Measurements from ENCODE around the gene PLIN5.

Gene PLIN5

DNA sequence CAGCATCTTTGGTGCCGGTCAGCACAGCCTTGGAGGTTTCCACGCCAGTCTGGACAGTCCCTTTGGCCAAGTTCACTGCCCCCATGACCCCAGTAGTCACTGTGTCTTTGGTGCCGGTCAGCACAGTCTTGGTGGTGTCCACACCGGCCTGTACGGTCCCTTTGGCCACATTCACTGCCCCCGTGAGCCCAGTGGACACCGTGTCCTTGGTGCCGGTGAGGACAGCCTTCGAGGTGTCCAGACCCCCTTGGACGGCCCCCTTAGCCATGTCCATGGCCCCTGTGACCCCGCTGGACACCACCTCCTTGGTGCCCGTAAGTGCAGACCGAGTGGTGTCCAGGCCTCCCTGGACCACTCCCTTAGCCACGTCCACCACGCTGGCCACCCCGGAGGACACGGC lies 21.8 kb downstream of the PLIN5 start:
- no peak overlapping the region for H3K4me3 ChIP-seq (ENCODE audit: low read depth, low read length)
- TF ChIP-seq, protein P1, sequence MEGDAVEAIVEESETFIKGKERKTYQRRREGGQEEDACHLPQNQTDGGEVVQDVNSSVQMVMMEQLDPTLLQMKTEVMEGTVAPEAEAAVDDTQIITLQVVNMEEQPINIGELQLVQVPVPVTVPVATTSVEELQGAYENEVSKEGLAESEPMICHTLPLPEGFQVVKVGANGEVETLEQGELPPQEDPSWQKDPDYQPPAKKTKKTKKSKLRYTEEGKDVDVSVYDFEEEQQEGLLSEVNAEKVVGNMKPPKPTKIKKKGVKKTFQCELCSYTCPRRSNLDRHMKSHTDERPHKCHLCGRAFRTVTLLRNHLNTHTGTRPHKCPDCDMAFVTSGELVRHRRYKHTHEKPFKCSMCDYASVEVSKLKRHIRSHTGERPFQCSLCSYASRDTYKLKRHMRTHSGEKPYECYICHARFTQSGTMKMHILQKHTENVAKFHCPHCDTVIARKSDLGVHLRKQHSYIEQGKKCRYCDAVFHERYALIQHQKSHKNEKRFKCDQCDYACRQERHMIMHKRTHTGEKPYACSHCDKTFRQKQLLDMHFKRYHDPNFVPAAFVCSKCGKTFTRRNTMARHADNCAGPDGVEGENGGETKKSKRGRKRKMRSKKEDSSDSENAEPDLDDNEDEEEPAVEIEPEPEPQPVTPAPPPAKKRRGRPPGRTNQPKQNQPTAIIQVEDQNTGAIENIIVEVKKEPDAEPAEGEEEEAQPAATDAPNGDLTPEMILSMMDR (IDR thresholded peaks at IDR 0.05; ENCODE audit: control insufficient read depth, extremely low read depth, insufficient read depth) = no peak
- no peak for DNase-seq (ENCODE audit: low read depth)

DNA sequence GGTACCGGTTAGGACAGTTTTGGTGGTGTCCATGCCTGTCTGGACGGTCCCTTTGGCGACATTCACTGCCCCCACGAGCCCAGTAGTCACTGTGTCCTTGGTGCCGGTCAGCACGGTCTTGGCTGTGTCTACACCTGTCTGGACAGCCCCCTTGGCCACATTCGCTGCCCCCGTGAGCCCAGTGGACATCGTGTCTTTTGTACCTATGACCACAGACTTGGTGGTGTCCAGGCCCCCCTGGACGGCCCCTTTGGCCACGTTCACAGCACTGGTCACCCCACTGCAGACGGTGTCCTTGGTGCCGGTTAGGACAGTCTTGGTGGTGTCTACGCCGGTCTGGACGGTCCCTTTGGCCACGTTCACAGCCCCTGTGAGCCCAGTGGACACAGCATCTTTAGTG lies 23.0 kb downstream of the PLIN5 start:
- TF ChIP-seq, protein P1 (IDR thresholded peaks at IDR 0.05; ENCODE audit: control insufficient read depth, extremely low read depth, insufficient read depth) = no peak
- DNase-seq (ENCODE audit: low read depth) = no peak
- no peak overlapping the region for H3K4me3 ChIP-seq (ENCODE audit: low read depth, low read length)

DNA sequence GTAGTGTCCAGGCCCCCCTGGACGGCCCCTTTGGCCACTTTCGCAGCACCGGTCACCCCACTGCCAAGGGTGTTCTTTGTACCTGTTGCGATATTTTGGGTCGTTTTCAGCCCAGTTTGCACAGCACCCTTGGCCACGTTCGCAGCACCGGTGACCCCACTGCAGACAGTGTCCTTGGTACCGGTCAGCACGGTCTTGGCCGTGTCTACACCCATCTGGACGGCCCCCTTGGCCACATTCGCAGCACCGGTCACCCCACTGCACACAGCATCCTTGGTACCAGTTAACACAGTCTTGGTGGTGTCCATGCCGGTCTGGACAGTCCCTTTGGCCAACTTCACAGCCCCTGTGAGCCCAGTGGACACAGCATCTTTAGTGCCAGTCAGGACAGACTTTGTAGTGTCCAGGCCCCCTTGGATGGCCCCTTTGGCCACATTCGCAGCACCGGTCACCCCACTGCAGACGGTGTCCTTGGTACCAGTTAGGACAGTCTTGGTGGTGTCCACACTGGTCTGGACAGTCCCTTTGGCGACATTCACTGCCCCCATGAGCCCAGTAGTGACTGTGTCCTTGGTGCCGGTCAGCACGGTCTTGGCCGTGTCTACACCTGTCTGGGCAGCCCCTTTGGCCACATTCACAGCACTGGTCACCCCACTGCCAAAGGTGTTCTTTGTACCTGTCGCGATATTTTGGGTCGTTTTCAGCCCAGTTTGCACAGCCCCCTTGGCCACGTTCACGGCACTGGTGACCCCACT lies 23.5 kb downstream of the PLIN5 start:
- TF ChIP-seq, protein P1 (IDR thresholded peaks at IDR 0.05; ENCODE audit: control insufficient read depth, extremely low read depth, insufficient read depth) = no peak
- no peak for DNase-seq (ENCODE audit: low read depth)

DNA sequence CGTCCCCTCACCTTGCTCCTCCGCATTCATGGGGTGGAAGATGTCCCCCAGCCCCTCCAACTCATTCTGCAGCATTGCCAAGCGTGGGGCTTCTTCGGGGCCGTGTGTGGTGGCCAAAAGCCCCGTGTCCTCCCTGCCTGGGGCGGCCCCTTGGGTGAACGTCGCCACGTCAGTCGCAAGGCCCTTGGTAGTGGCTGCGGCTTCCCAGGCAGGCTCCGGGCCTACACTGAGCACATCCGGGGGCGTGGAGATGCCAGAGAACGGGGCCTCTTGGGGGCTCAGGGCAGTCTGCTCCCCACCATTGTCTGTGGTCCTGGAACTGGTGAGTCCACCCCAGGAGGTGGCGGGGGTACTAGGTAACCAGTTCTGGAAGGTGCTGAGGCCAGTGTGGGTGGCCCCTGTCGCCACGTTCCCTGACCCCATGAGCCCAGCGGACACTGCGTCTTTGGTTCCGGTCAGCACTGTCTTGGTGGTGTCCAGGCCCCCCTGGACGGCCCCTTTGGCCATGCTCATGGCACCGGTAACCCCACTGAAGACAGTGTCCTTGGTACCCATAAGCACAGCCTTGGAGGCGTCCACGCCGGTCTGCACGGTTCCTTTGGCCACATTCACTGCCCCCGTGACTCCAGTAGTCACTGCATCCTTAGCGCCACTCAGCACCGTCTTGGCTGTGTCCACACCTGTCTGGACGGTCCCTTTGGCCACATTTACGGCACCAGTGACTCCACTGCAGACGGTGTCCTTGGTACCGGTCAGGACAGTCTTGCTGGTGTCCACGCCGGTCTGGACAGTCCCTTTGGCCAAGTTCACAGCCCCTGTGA lies 24.4 kb downstream of the PLIN5 start:
- TF ChIP-seq, protein P1 (IDR thresholded peaks at IDR 0.05; ENCODE audit: control insufficient read depth, extremely low read depth, insufficient read depth) = no peak
- no peak overlapping the region for H3K4me3 ChIP-seq (ENCODE audit: low read depth, low read length)
- DNase-seq (ENCODE audit: low read depth) = no peak

More for the DNA sequence above, 23.5 kb downstream of the PLIN5 start:
- no peak overlapping the region for H3K4me3 ChIP-seq (ENCODE audit: low read depth, low read length)

DNA sequence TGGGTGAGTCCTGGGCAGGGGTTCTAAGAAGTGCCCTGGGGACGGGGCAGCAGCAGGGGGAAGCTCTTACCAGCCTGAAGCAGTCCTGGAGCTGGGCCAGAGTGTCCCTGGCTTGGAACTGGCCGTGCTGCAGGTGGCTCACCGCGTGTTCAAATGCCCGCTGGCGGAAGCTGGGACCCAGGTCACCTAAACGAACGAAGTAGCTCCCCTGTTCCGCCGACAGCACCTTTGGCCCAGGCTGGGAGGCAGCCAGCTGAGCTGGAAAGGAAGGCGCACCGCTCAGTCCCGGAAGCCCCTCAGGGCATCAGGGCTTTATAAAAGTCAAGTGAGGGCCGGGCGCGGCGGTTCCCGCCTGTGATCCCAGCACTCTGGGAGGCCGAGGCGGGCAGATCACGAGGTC lies 26.3 kb downstream of the PLIN5 start:
- TF ChIP-seq, protein P1 (IDR thresholded peaks at IDR 0.05; ENCODE audit: control insufficient read depth, extremely low read depth, insufficient read depth) = no peak
- H3K4me3 ChIP-seq (ENCODE audit: low read depth, low read length) = no peak overlapping the region
- no peak for DNase-seq (ENCODE audit: low read depth)

DNA sequence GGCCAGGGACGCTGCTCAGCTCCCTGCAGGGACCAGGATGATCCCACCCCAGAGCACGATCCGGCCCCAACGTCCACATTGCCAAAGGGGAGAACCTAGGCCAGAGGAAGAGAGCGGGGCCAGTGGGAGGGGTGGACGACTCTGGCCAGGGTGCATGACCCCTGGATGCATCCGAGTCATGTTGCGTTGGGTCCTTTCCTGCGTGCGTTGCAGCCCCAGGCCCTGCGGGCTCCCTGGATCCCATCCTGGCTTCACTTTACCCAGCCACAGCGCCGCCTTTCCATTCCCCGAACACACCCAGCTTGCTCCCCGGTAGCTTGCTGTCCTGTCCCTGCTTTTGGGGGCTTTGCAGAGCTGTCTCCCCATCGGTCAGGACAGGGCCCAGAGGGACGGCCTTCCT lies 27.2 kb downstream of the PLIN5 start:
- TF ChIP-seq, protein P1 (IDR thresholded peaks at IDR 0.05; ENCODE audit: control insufficient read depth, extremely low read depth, insufficient read depth) = no peak
- no peak overlapping the region for H3K4me3 ChIP-seq (ENCODE audit: low read depth, low read length)
- no peak for DNase-seq (ENCODE audit: low read depth)
